ENCODE data around the gene SCNN1B. TPM values are rescaled to one million over a fixed set of nuclear protein-coding genes. Genes with fewer than 3 reads are reported as not detected.

The SCNN1B gene
- total and polyA plus RNA-seq, 12 donors: 0.11 to 0.38 (median 0.22) TPM; not detected in 4

- 77 to 83% methylated on average over 10 of the region's 10 CpGs for WGBS, 2 donors
- H3K9me3 ChIP-seq: no peaks in the 10 kb centered on the region
- TF ChIP-seq, protein P1, sequence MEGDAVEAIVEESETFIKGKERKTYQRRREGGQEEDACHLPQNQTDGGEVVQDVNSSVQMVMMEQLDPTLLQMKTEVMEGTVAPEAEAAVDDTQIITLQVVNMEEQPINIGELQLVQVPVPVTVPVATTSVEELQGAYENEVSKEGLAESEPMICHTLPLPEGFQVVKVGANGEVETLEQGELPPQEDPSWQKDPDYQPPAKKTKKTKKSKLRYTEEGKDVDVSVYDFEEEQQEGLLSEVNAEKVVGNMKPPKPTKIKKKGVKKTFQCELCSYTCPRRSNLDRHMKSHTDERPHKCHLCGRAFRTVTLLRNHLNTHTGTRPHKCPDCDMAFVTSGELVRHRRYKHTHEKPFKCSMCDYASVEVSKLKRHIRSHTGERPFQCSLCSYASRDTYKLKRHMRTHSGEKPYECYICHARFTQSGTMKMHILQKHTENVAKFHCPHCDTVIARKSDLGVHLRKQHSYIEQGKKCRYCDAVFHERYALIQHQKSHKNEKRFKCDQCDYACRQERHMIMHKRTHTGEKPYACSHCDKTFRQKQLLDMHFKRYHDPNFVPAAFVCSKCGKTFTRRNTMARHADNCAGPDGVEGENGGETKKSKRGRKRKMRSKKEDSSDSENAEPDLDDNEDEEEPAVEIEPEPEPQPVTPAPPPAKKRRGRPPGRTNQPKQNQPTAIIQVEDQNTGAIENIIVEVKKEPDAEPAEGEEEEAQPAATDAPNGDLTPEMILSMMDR (IDR thresholded peaks at IDR 0.05): no peak
- H3K27me3 ChIP-seq: peaks cover 0 to 19% (median 10%) of the 10 kb centered on the region in 7 donors
- no peak overlapping the region for H3K27ac ChIP-seq
- H3K4me1 ChIP-seq: peaks cover 0 to 11% (median 2%) of the 10 kb centered on the region in 9 donors
- no peaks in the 10 kb centered on the region for H3K36me3 ChIP-seq
- DNase-seq: no peak
- no peak for ATAC-seq
- no peak overlapping the region for H3K4me3 ChIP-seq
- intact Hi-C loops (cut with DNase I): loop anchor here in 1 of 10 donors (2.0 to 10.0 kb wide), 2 partner anchors 57 to 77 kb away; no protein-coding TSS in a partner anchor
Measured at GRCh38 chr16:23367564-23367963, 65.5 kb downstream of the SCNN1B start.

- no peak for ATAC-seq
- Histone ChIP-seq H3K4me1 (peaks cover 0 to 9% (median 0%) of the 10 kb centered on the region in 9 donors), H3K9me3 (no peaks in the 10 kb centered on the region), H3K27me3 (peaks cover 0 to 21% (median 10%) of the 10 kb centered on the region in 7 donors), H3K27ac (no peak overlapping the region), H3K4me3 (no peak overlapping the region), H3K36me3 (no peaks in the 10 kb centered on the region)
- WGBS, 2 donors: 84 to 86% methylated on average over 8 of the region's 8 CpGs
- intact Hi-C loops (cut with DNase I): loop anchor here in 1 of 10 donors (2.0 to 10.0 kb wide), 2 partner anchors 57 to 77 kb away; no protein-coding TSS in a partner anchor
- no peak for DNase-seq
- TF ChIP-seq, protein P1 (IDR thresholded peaks at IDR 0.05): no peak
Measured at GRCh38 chr16:23367988-23368387, 65.9 kb downstream of the SCNN1B start.

- no peaks in the 10 kb centered on the region for H3K9me3 ChIP-seq
- 81 to 82% methylated on average over 5 of the region's 5 CpGs for WGBS, 2 donors
- H3K27ac ChIP-seq: no peak overlapping the region
- no peak overlapping the region for H3K4me3 ChIP-seq
- peaks cover 0 to 9% (median 0%) of the 10 kb centered on the region in 9 donors for H3K4me1 ChIP-seq
- intact Hi-C loops (cut with DNase I): loop anchor here in 1 of 10 donors (10.0 kb wide), 1 partner anchor 56 kb away; no protein-coding TSS in a partner anchor
- no peak for ATAC-seq
- TF ChIP-seq, protein P1 (IDR thresholded peaks at IDR 0.05): no peak
- H3K27me3 ChIP-seq: peaks cover 0 to 26% (median 10%) of the 10 kb centered on the region in 7 donors
- DNase-seq: no peak
- no peaks in the 10 kb centered on the region for H3K36me3 ChIP-seq
Measured at GRCh38 chr16:23368469-23368868, 66.4 kb downstream of the SCNN1B start.

GRCh38 chr16:23369416-23369815 lies 67.3 kb downstream of the SCNN1B start:
- Histone ChIP-seq H3K4me3 (no peak overlapping the region), H3K9me3 (no peaks in the 10 kb centered on the region), H3K4me1 (peaks cover 0 to 9% (median 0%) of the 10 kb centered on the region in 9 donors), H3K27ac (no peak overlapping the region), H3K36me3 (no peaks in the 10 kb centered on the region), H3K27me3 (peaks cover 0 to 30% (median 10%) of the 10 kb centered on the region in 7 donors)
- 66 to 68% methylated on average over 7 of the region's 7 CpGs for WGBS, 2 donors
- ATAC-seq (no peak), DNase-seq (no peak)
- intact Hi-C loops (cut with DNase I): loop anchor here in 1 of 10 donors (10.0 kb wide), 1 partner anchor 55 kb away; no protein-coding TSS in a partner anchor
- TF ChIP-seq, protein P1 (IDR thresholded peaks at IDR 0.05): no peak

Data from heart right ventricle (tissue), 16 donors.